Stimulated activated naive B cell treated with anti-CD40 and anti-IgM and Interleukin-4, amounts not matched to agents 10 μg/mL and 1 μg/mL and 100 μg/mL, for 72 hours (primary cell): Measurements from ENCODE around the gene SH3TC1.

ENCODE experiments used
- ATAC-seq, 2 donors: fragments of 150-1000 bp; cut with Tn5 transposase; replicated peaks; 2 replicates each; pipeline ENCODE4 v1.10.0; 2021; ENCODE audit warnings: moderate library complexity in 1 of 2
- DNase-seq: peaks from one replicate; pipeline ENCODE4 v3.0.0; 2021
- H3K27ac Mint-ChIP-seq: one replicate; pipeline ENCODE4 v1.8.0; 2022; ENCODE audit warnings: mild to moderate bottlenecking, mixed read lengths
- H3K27me3 Mint-ChIP-seq, 2 donors: one replicate each; pipeline ENCODE4 v1.8.0; 2022; ENCODE audit warnings: mixed read lengths in 2 of 2
- H3K36me3 Mint-ChIP-seq, 2 donors: one replicate each; pipeline ENCODE4 v1.8.0; 2022; ENCODE audit warnings: mixed read lengths in 2 of 2, mild to moderate bottlenecking in 1 of 2
- H3K4me1 Mint-ChIP-seq, 2 donors: one replicate each; pipeline ENCODE4 v1.8.0; 2022; ENCODE audit warnings: mixed read lengths in 2 of 2, mild to moderate bottlenecking in 1 of 2
- H3K4me3 Mint-ChIP-seq, 2 donors: one replicate each; pipeline ENCODE4 v1.8.0; 2022; ENCODE audit warnings: mild to moderate bottlenecking in 2 of 2, mixed read lengths in 2 of 2, moderate library complexity in 1 of 2
- H3K9me3 Mint-ChIP-seq, 2 donors: one replicate each; pipeline ENCODE4 v1.8.0; 2022; ENCODE audit warnings: mixed read lengths in 2 of 2, mild to moderate bottlenecking in 1 of 2

SH3TC1 gene

GRCh38 chr4:8242782-8243560 is 43.9 kb downstream of the SH3TC1 start:
- no peak overlapping the region for H3K4me3 Mint-ChIP-seq
- H3K36me3 Mint-ChIP-seq: peaks cover 12 to 18% of the 10 kb centered on the region in 2 donors
- DNase-seq (no peak), ATAC-seq (no peak)
- no peaks in the 10 kb centered on the region for H3K9me3 Mint-ChIP-seq
- no peak overlapping the region for H3K27ac Mint-ChIP-seq
- H3K27me3 Mint-ChIP-seq: peaks cover 0 to 3% of the 10 kb centered on the region in 2 donors
- peaks cover 13 to 25% of the 10 kb centered on the region in 2 donors for H3K4me1 Mint-ChIP-seq

GRCh38 chr4:8244001-8244757 is 45.1 kb downstream of the SH3TC1 start:
- H3K9me3 Mint-ChIP-seq: no peaks in the 10 kb centered on the region
- no peak overlapping the region for H3K4me3 Mint-ChIP-seq
- peaks cover 9 to 13% of the 10 kb centered on the region in 2 donors for H3K4me1 Mint-ChIP-seq
- no peak for DNase-seq
- H3K27me3 Mint-ChIP-seq: peaks cover under 1 to 7% of the 10 kb centered on the region in 2 donors
- H3K36me3 Mint-ChIP-seq: peaks cover 8 to 14% of the 10 kb centered on the region in 2 donors
- ATAC-seq: no peak
- peak overlapping the region; percentile 42 for H3K27ac Mint-ChIP-seq

GRCh38 chr4:8244931-8245460 is 45.9 kb downstream of the SH3TC1 start:
- peaks cover 8 to 11% of the 10 kb centered on the region in 2 donors for H3K4me1 Mint-ChIP-seq
- H3K9me3 Mint-ChIP-seq: no peaks in the 10 kb centered on the region

GRCh38 chr4:8245884-8246833 is 47.1 kb downstream of the SH3TC1 start:
- Mint-ChIP-seq H3K4me1 (peaks cover 6 to 11% of the 10 kb centered on the region in 2 donors), H3K27me3 (peaks cover 3 to 7% of the 10 kb centered on the region in 2 donors), H3K27ac (no peak overlapping the region), H3K36me3 (peaks cover 6 to 7% of the 10 kb centered on the region in 2 donors), H3K4me3 (no peak overlapping the region), H3K9me3 (no peaks in the 10 kb centered on the region)
- ATAC-seq (no peak), DNase-seq (no peak)

More at GRCh38 chr4:8244931-8245460, 45.9 kb downstream of the SH3TC1 start:
- H3K4me3 Mint-ChIP-seq: no peak overlapping the region
- DNase-seq: no peak
- ATAC-seq: no peak
- H3K27me3 Mint-ChIP-seq: peaks cover 3 to 7% of the 10 kb centered on the region in 2 donors
- H3K36me3 Mint-ChIP-seq: peaks cover 6 to 9% of the 10 kb centered on the region in 2 donors
- H3K27ac Mint-ChIP-seq: no peak overlapping the region

- no peak overlapping the region for H3K4me3 Mint-ChIP-seq
- H3K36me3 Mint-ChIP-seq: no peaks in the 10 kb centered on the region
- no peaks in the 10 kb centered on the region for H3K9me3 Mint-ChIP-seq
- DNase-seq: no peak
- peaks cover 0 to 2% of the 10 kb centered on the region in 2 donors for H3K4me1 Mint-ChIP-seq
- H3K27ac Mint-ChIP-seq: no peak overlapping the region
- peaks cover 3 to 7% of the 10 kb centered on the region in 2 donors for H3K27me3 Mint-ChIP-seq
- ATAC-seq: no peak
These were observed 48.2 kb downstream of the SH3TC1 start for GRCh38 chr4:8247047-8247930.

- ATAC-seq (no peak), DNase-seq (no peak)
- no peaks in the 10 kb centered on the region for H3K36me3 Mint-ChIP-seq
- no peaks in the 10 kb centered on the region for H3K9me3 Mint-ChIP-seq
- H3K4me3 Mint-ChIP-seq: no peak overlapping the region
- peaks cover 3 to 7% of the 10 kb centered on the region in 2 donors for H3K27me3 Mint-ChIP-seq
- H3K4me1 Mint-ChIP-seq: no peaks in the 10 kb centered on the region
- no peak overlapping the region for H3K27ac Mint-ChIP-seq
These were observed 49.0 kb downstream of the SH3TC1 start for GRCh38 chr4:8248091-8248490.

- Mint-ChIP-seq H3K4me3 (no peak overlapping the region), H3K36me3 (no peaks in the 10 kb centered on the region), H3K4me1 (no peaks in the 10 kb centered on the region), H3K27me3 (peaks cover 3 to 7% of the 10 kb centered on the region in 2 donors), H3K9me3 (peaks cover 0 to 2% of the 10 kb centered on the region in 2 donors), H3K27ac (no peak overlapping the region)
- ATAC-seq: no peak
- no peak for DNase-seq
These were observed 51.1 kb downstream of the SH3TC1 start for GRCh38 chr4:8250227-8250626.

- Mint-ChIP-seq H3K36me3 (no peaks in the 10 kb centered on the region), H3K4me3 (no peak overlapping the region), H3K27ac (no peak overlapping the region), H3K4me1 (no peaks in the 10 kb centered on the region), H3K27me3 (peaks cover 3 to 7% of the 10 kb centered on the region in 2 donors), H3K9me3 (peaks cover 0 to 2% of the 10 kb centered on the region in 2 donors)
- ATAC-seq (no peak), DNase-seq (no peak)
These were observed 51.5 kb downstream of the SH3TC1 start for GRCh38 chr4:8250637-8251036.

GRCh38 chr4:8251110-8251883 is 52.2 kb downstream of the SH3TC1 start:
- DNase-seq: no peak
- Mint-ChIP-seq H3K4me3 (no peak overlapping the region), H3K4me1 (no peaks in the 10 kb centered on the region), H3K9me3 (peaks cover 0 to 2% of the 10 kb centered on the region in 2 donors), H3K27me3 (peaks cover 3 to 7% of the 10 kb centered on the region in 2 donors), H3K27ac (no peak overlapping the region), H3K36me3 (no peaks in the 10 kb centered on the region)
- no peak for ATAC-seq

GRCh38 chr4:8252301-8253173 is 53.4 kb downstream of the SH3TC1 start:
- no peaks in the 10 kb centered on the region for H3K4me1 Mint-ChIP-seq
- peaks cover 3 to 7% of the 10 kb centered on the region in 2 donors for H3K27me3 Mint-ChIP-seq
- peaks cover 0 to 2% of the 10 kb centered on the region in 2 donors for H3K9me3 Mint-ChIP-seq
- ATAC-seq (no peak), DNase-seq (no peak)
- no peak overlapping the region for H3K4me3 Mint-ChIP-seq
- no peaks in the 10 kb centered on the region for H3K36me3 Mint-ChIP-seq
- no peak overlapping the region for H3K27ac Mint-ChIP-seq

- no peaks in the 10 kb centered on the region for H3K4me1 Mint-ChIP-seq
These were observed 55.0 kb downstream of the SH3TC1 start for GRCh38 chr4:8254076-8254475.

More at GRCh38 chr4:8254076-8254475, 55.0 kb downstream of the SH3TC1 start:
- H3K36me3 Mint-ChIP-seq: no peaks in the 10 kb centered on the region
- ATAC-seq (no peak), DNase-seq (no peak)
- H3K9me3 Mint-ChIP-seq: peaks cover 0 to 2% of the 10 kb centered on the region in 2 donors
- H3K4me3 Mint-ChIP-seq: no peak overlapping the region
- no peak overlapping the region for H3K27ac Mint-ChIP-seq
- peaks cover 0 to 7% of the 10 kb centered on the region in 2 donors for H3K27me3 Mint-ChIP-seq
